GM18507 (cell line): ENCODE results near the gene DMTF1.
"Not testable (repeated sequence)": the region's sequence is repeated elsewhere in the genome, so short reads cannot be mapped to it uniquely, and the experiment has no call there.

Experiments
- DNase-seq: peaks from one replicate; pipeline ENCODE4 v3.0.0; 2011; ENCODE audit warnings: low read depth; ENCODE audit not compliant: insufficient read length; ENCODE audit errors: extremely low spot score
- FAIRE-seq: peaks from 2 replicates; lab custom pipeline; 2011; peaks lifted over from hg19 to GRCh38; lab: Jason Lieb, UNC

The DMTF1 gene

GRCh38 chr7:87217983-87218653 lies 65.9 kb downstream of the DMTF1 start:
- FAIRE-seq = peak; percentile 5
- no peak for DNase-seq

- DNase-seq (peak; percentile 17), FAIRE-seq (peak; percentile 87)
Observed at GRCh38 chr7:87218796-87219544, 66.7 kb downstream of the DMTF1 start.

GRCh38 chr7:87219545-87220025 lies 67.3 kb downstream of the DMTF1 start, which contains the start of gene TMEM243:
TSS of gene TMEM243 (minus strand) at chr7:87219732. CDS start at chr7:87219503, 229 bp downstream.
- DNase-seq (peak; percentile 62), FAIRE-seq (peak; percentile 82)

GRCh38 chr7:87220026-87220733 lies 67.9 kb downstream of the DMTF1 start:
- FAIRE-seq (peak; percentile 55), DNase-seq (peak; percentile 61)

- DNase-seq (no peak), FAIRE-seq (no peak)
Observed at GRCh38 chr7:87220734-87221215, 68.5 kb downstream of the DMTF1 start.

- DNase-seq (no peak), FAIRE-seq (no peak)
Observed at GRCh38 chr7:87223666-87224065, 71.4 kb downstream of the DMTF1 start.

GRCh38 chr7:87225696-87226095 lies 73.4 kb downstream of the DMTF1 start:
- DNase-seq (no peak), FAIRE-seq (no peak)

GRCh38 chr7:87226495-87226894 lies 74.2 kb downstream of the DMTF1 start:
- FAIRE-seq = peak; percentile 39

GRCh38 chr7:87231258-87231657 lies 79.0 kb downstream of the DMTF1 start:
- DNase-seq (no peak), FAIRE-seq (no peak)

More at GRCh38 chr7:87226495-87226894, 74.2 kb downstream of the DMTF1 start:
- no peak for DNase-seq

GRCh38 chr7:87231711-87232110 lies 79.5 kb downstream of the DMTF1 start:
- FAIRE-seq = no peak
- DNase-seq = no peak

- DNase-seq (no peak), FAIRE-seq (no peak)
Observed at GRCh38 chr7:87234949-87235348, 82.7 kb downstream of the DMTF1 start.

- FAIRE-seq, DNase-seq: not testable (repeated sequence)
Observed at GRCh38 chr7:87238464-87239051, 86.3 kb downstream of the DMTF1 start.

GRCh38 chr7:87245671-87246070 lies 93.4 kb downstream of the DMTF1 start:
- DNase-seq, FAIRE-seq: not testable (repeated sequence)
